H9 (cell line): ENCODE measurements around the gene SNAI3. TPM values are rescaled to one million over a fixed set of nuclear protein-coding genes. Genes with fewer than 3 reads are reported as not detected.

ENCODE experiments used
- DNase-seq: peaks from one replicate; pipeline ENCODE4 v3.0.0-alpha.2; 2017
- H2AFZ ChIP-seq: one replicate; pipeline ENCODE4 v1.6.1; 2013; ENCODE audit warnings: mild to moderate bottlenecking, low read length, control low read depth, moderate library complexity
- H2AK5ac ChIP-seq: 2 replicates; pipeline ENCODE4 v1.6.1; 2013; ENCODE audit warnings: low read length, control low read depth, mixed read lengths; ENCODE audit not compliant: insufficient read length
- H2BK120ac ChIP-seq: one replicate; pipeline ENCODE4 v1.6.1; 2013; ENCODE audit warnings: low read depth, mild to moderate bottlenecking, low read length, control low read depth, inconsistent platforms; ENCODE audit not compliant: poor library complexity, severe bottlenecking
- H2BK12ac ChIP-seq: 2 replicates; pipeline ENCODE4 v1.6.1; 2013; ENCODE audit warnings: low read length, control low read depth, mixed read lengths, low read depth; ENCODE audit not compliant: insufficient read length
- H2BK15ac ChIP-seq: 2 replicates; pipeline ENCODE4 v1.6.1; 2013; ENCODE audit warnings: low read depth, low read length, control low read depth
- H2BK20ac ChIP-seq: one replicate; pipeline ENCODE4 v1.6.1; 2013; ENCODE audit warnings: low read depth, mild to moderate bottlenecking, low read length, control low read depth, inconsistent platforms; ENCODE audit not compliant: poor library complexity, severe bottlenecking
- H2BK5ac ChIP-seq: 2 replicates; pipeline ENCODE4 v1.6.1; 2013; ENCODE audit warnings: low read length, control low read depth, mixed read lengths; ENCODE audit not compliant: insufficient read length
- H3K14ac ChIP-seq: 2 replicates; pipeline ENCODE4 v1.6.1; 2013; ENCODE audit warnings: low read length, control low read depth; ENCODE audit not compliant: insufficient read depth
- H3K18ac ChIP-seq: 2 replicates; pipeline ENCODE4 v1.6.1; 2013; ENCODE audit warnings: low read depth, mild to moderate bottlenecking, mixed read lengths, low read length, control low read depth; ENCODE audit not compliant: insufficient read length
- H3K23ac ChIP-seq: 2 replicates; pipeline ENCODE4 v1.6.1; 2013; ENCODE audit warnings: low read length, control low read depth, mixed read lengths, low read depth; ENCODE audit not compliant: insufficient read length
- H3K23me2 ChIP-seq: 2 replicates; pipeline ENCODE4 v1.6.1; 2013; ENCODE audit warnings: low read depth, mild to moderate bottlenecking, mixed read lengths, low read length, control low read depth; ENCODE audit not compliant: insufficient read length, poor library complexity, severe bottlenecking
- H3K27ac ChIP-seq: 2 replicates; pipeline ENCODE4 v1.5.1; 2013; ENCODE audit warnings: low read length, control low read depth, mixed read lengths, low read depth; ENCODE audit not compliant: insufficient read length
- H3K27me3 ChIP-seq: 2 replicates; pipeline ENCODE4 v1.6.1; 2013; ENCODE audit warnings: low read length, control low read depth, inconsistent platforms; ENCODE audit not compliant: insufficient read depth
- H3K4ac ChIP-seq: 2 replicates; pipeline ENCODE4 v1.6.1; 2013; ENCODE audit warnings: low read depth, mild to moderate bottlenecking, control low read depth, inconsistent platforms, low read length, moderate library complexity
- H3K4me1 ChIP-seq: 2 replicates; pipeline ENCODE4 v1.6.1; 2013; ENCODE audit warnings: low read length, control low read depth, inconsistent platforms; ENCODE audit not compliant: insufficient read depth
- H3K4me2 ChIP-seq: 2 replicates; pipeline ENCODE4 v1.6.1; 2013; ENCODE audit warnings: low read length, control low read depth, mixed read lengths; ENCODE audit not compliant: insufficient read length, insufficient read depth
- H3K56ac ChIP-seq: 2 replicates; pipeline ENCODE4 v1.6.1; 2013; ENCODE audit warnings: low read depth, mild to moderate bottlenecking, mixed read lengths, low read length, control low read depth; ENCODE audit not compliant: insufficient read length
- H3K79me1 ChIP-seq: 2 replicates; pipeline ENCODE4 v1.6.1; 2013; ENCODE audit warnings: low read depth, mild to moderate bottlenecking, moderate library complexity, low read length, control low read depth, inconsistent platforms; ENCODE audit not compliant: insufficient read depth, poor library complexity, severe bottlenecking
- H3K79me2 ChIP-seq: 2 replicates; pipeline ENCODE4 v1.6.1; 2013; ENCODE audit warnings: low read length, control low read depth, inconsistent platforms; ENCODE audit not compliant: insufficient read depth
- H3K9ac ChIP-seq: 2 replicates; pipeline ENCODE4 v1.6.1; 2013; ENCODE audit warnings: low read length, control low read depth, mixed read lengths; ENCODE audit not compliant: insufficient read length; ENCODE audit errors: extremely low read depth
- H3K9me3 ChIP-seq: one replicate; pipeline ENCODE4 v1.6.1; 2013; ENCODE audit warnings: low read depth, low read length, inconsistent platforms; ENCODE audit not compliant: control insufficient read depth
- H3T11ph ChIP-seq: one replicate; pipeline ENCODE4 v1.6.1; 2013; ENCODE audit warnings: mild to moderate bottlenecking, low read length, control low read depth, inconsistent platforms
- H4K20me1 ChIP-seq: one replicate; pipeline ENCODE4 v1.6.1; 2013; ENCODE audit not compliant: control insufficient read depth, insufficient read length, insufficient read depth
- H4K5ac ChIP-seq: 2 replicates; pipeline ENCODE4 v1.6.1; 2013; ENCODE audit warnings: low read depth, mild to moderate bottlenecking, mixed read lengths, low read length, control low read depth; ENCODE audit not compliant: insufficient read length
- H4K8ac ChIP-seq: replicated peaks from 2 replicates; pipeline ENCODE4 v1.6.1; 2013; ENCODE audit warnings: low read length, control low read depth, mixed read lengths, low read depth; ENCODE audit not compliant: insufficient read length
- H4K91ac ChIP-seq: 2 replicates; pipeline ENCODE4 v1.6.1; 2013; ENCODE audit warnings: low read depth, mild to moderate bottlenecking, moderate library complexity, mixed read lengths, low read length, control low read depth; ENCODE audit not compliant: insufficient read length
- H3K27ac Mint-ChIP-seq, 3 experiments: 2 replicates in 2 of 3; 3 replicates in 1 of 3; pipeline ENCODE4 v1.8.0; 2020 to 2021; ENCODE audit warnings: mixed read lengths in 3 of 3, mild to moderate bottlenecking in 1 of 3, moderate library complexity in 1 of 3
- H3K27me3 Mint-ChIP-seq: 2 replicates; pipeline ENCODE4 v1.8.0; 2021; ENCODE audit warnings: low read depth, mild to moderate bottlenecking, moderate library complexity, mixed read lengths
- H3K36me3 Mint-ChIP-seq, 3 experiments: 2 replicates in 2 of 3; 3 replicates in 1 of 3; pipeline ENCODE4 v1.8.0; 2020 to 2021; ENCODE audit warnings: low read depth in 3 of 3, mixed read lengths in 3 of 3; ENCODE audit not compliant: insufficient read depth in 1 of 3
- H3K4me1 Mint-ChIP-seq, 2 experiments: 2 replicates each; pipeline ENCODE4 v1.8.0; 2020; ENCODE audit warnings: mixed read lengths in 2 of 2
- H3K4me3 Mint-ChIP-seq, 2 experiments: 2 replicates in 1 of 2; 3 replicates in 1 of 2; pipeline ENCODE4 v1.8.0; 2020 to 2021; ENCODE audit warnings: mild to moderate bottlenecking in 2 of 2, mixed read lengths in 2 of 2, moderate library complexity in 1 of 2
- H3K9me3 Mint-ChIP-seq, 2 experiments: 2 replicates in 1 of 2; 3 replicates in 1 of 2; pipeline ENCODE4 v1.8.0; 2020; ENCODE audit warnings: mild to moderate bottlenecking in 2 of 2, mixed read lengths in 2 of 2, moderate library complexity in 1 of 2
- CTCF ChIP-seq: fragments of 200-600 bp; sonication (generic); conservative IDR thresholded peaks from 3 replicates; pipeline ENCODE4 v1.8.0; 2021; ENCODE audit warnings: antibody characterized with exemption, mild to moderate bottlenecking
- WGBS: extraction: QIAGEN DNeasy Blood & Tissue Kit; methylation state at CpG from one replicate; pipeline ENCODE4 v1.1.7; 2013; ENCODE audit warnings: missing lambda C conversion rate, low lambda C conversion rate, mixed read lengths; ENCODE audit not compliant: insufficient read length; ENCODE audit errors: extremely low coverage; 5-methylcytosine and 5-hydroxymethylcytosine counted together
- total RNA-seq: library from RNA; stranded (reverse); gene quantifications from 2 replicates; pipeline ENCODE4 v1.2.1, GENCODE V29; 2021

The SNAI3 gene
- total RNA-seq, 1 experiment from 2014 or later = 3.2 TPM

GRCh38 chr16:88631384-88631783, 54.9 kb downstream of the SNAI3 start:
- Histone ChIP-seq H3K79me1 (no peaks in the 10 kb centered on the region), H4K5ac (no peak overlapping the region), H2AFZ (no peak overlapping the region), H3K18ac (no peak overlapping the region), H4K20me1 (no peaks in the 10 kb centered on the region), H2AK5ac (no peak overlapping the region), H3K23ac (no peak overlapping the region), H4K91ac (no peak overlapping the region), H3K9me3 (no peaks in the 10 kb centered on the region), H3K4me1 (no peaks in the 10 kb centered on the region), H3K23me2 (peaks cover 15% of the 10 kb centered on the region), H2BK15ac (no peak overlapping the region), H3K27me3 (no peaks in the 10 kb centered on the region), H4K8ac (no peak overlapping the region), H3K27ac (no peak overlapping the region), H2BK12ac (no peak overlapping the region), H3T11ph (no peak overlapping the region), H3K9ac (no peak overlapping the region), H3K14ac (no peak overlapping the region), H3K79me2 (no peaks in the 10 kb centered on the region), H3K4me2 (no peak overlapping the region), H3K4ac (no peak overlapping the region), H2BK5ac (no peak overlapping the region), H2BK120ac (no peak overlapping the region), H3K56ac (no peak overlapping the region), H2BK20ac (no peak overlapping the region)
- Mint-ChIP-seq H3K4me3 (no peak overlapping the region), H3K36me3 (peaks cover 13 to 48% (median 42%) of the 10 kb centered on the region in 3 experiments; a peak in 6 of 7 replicates), H3K27ac (no peak overlapping the region), H3K4me1 (peaks cover 0 to 22% of the 10 kb centered on the region in 2 experiments; a peak in 3 of 4 replicates), H3K27me3 (peaks cover 7% of the 10 kb centered on the region), H3K9me3 (no peaks in the 10 kb centered on the region; a peak in 1 of 5 replicates)
- DNase-seq = no peak
- TF ChIP-seq CTCF = no peak
- WGBS = no CpG with 5 or more reads among the region's 16 CpGs
